Frontal cortex (tissue), 1 donor: ENCODE measurements around the gene THRSP. TPM values are rescaled to one million over a fixed set of nuclear protein-coding genes. Genes with fewer than 3 reads are reported as not detected.

Experiments
- total RNA-seq: library from RNA; depleted of rRNA; stranded (reverse); fragments of >200 nt; gene quantifications from one replicate; pipeline ENCODE4 v1.2.3, GENCODE V29; 2014

THRSP gene
- total RNA-seq, 1 donor from 2014 or later, result not detected

Other genes starting within 250 kb of the THRSP start
- 151 TPM for gene RSF1, start 243.1 kb upstream of the THRSP start, total RNA-seq
- gene AAMDC, start 242.7 kb upstream of the THRSP start, total RNA-seq, result 3.7 TPM
- gene INTS4, start 69.2 kb upstream of the THRSP start, total RNA-seq, result 46.9 TPM
- 0.82 TPM for gene KCTD14, start 40.6 kb upstream of the THRSP start, total RNA-seq
- 88.9 TPM for gene NDUFC2, start 16.0 kb downstream of the THRSP start, total RNA-seq
- gene ALG8, start 75.8 kb downstream of the THRSP start, total RNA-seq, result 54.2 TPM
- gene KCTD21, start 124.8 kb downstream of the THRSP start, total RNA-seq, result 4.5 TPM
- gene USP35, start 125.1 kb downstream of the THRSP start, total RNA-seq, result 12.2 TPM